Measurements from ENCODE around the gene UQCRC1.

The UQCRC1 gene

DNA sequence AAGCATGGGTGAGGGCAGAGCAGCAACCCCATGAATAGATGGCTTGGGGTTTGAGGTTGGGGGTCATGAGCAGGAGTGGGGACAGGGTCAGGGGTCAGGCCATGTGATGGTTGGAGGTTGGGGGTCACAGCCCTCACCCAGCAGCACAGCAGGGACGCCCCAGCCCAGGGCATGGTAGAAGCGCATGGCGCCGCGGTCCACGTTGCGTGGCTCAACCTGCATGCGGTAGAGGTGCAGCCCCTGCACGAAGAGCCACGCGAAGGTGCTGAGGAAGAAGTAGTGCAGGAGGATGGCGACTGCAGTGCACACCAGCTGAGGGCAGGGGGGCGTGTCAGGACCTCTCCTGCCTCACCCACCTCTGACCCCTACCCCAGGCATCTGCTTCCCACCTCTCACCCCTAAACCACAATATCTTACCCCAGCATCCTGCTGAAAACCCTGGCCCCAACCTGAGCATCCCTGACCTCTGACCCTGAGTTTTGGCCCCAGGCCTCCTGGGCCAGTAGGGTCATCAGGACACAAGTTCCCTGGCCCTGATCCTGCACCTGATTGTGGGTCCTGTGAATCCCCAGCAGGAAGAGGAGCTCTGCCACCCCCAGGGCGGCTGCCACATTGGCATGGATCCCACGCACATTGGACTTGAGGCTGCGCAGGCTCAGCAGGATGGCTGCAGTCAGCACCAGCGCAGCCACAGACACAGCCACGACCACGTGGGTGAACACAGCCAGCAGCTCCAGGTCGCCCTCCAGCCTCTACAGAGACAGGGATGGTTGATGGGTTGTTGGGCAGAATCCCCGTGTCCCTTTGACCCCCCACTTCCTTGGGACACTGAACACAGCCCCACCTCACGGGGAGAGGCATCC is 35.7 kb upstream of the UQCRC1 start:
- DNase-seq (ENCODE audit: insufficient read length) (no peak), FAIRE-seq (no peak)
- TF ChIP-seq POLR2AphosphoS5 (IDR thresholded peaks at IDR 0.05; ENCODE audit: low read depth, low read length) (no peak), POLR2A (IDR thresholded peaks at IDR 0.05; ENCODE audit: low read depth, low read length) (no peak), TAF1 (IDR thresholded peaks at IDR 0.05; ENCODE audit: borderline replicate concordance, low read depth, low read length) (no peak)

DNA sequence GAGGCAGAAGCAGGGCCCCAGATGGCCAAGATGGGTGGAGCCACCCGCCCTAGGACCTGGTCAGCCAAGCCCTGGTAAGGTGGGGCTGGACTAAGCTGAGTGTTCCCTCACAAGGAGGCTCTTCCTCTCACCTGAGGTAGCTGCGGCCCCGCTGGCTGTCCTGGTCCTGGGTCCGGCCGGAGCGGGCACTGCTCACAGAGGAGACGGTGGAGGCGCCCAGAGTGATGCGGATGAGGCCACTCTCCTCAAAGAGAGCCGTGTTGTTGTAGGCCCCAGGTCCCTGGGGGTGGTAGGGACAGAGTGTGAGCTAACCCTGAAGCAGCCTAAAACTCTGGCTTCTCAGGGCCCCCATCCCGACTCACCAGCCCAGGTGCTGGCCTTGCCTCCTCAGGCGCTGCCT is 33.2 kb upstream of the UQCRC1 start:
- no peak for DNase-seq (ENCODE audit: insufficient read length)
- no peak for TF ChIP-seq POLR2AphosphoS5 (IDR thresholded peaks at IDR 0.05; ENCODE audit: low read depth, low read length)
- no peak for TF ChIP-seq POLR2A (IDR thresholded peaks at IDR 0.05; ENCODE audit: low read depth, low read length)
- TF ChIP-seq TAF1 (IDR thresholded peaks at IDR 0.05; ENCODE audit: borderline replicate concordance, low read depth, low read length), result no peak
- no peak for FAIRE-seq

DNA sequence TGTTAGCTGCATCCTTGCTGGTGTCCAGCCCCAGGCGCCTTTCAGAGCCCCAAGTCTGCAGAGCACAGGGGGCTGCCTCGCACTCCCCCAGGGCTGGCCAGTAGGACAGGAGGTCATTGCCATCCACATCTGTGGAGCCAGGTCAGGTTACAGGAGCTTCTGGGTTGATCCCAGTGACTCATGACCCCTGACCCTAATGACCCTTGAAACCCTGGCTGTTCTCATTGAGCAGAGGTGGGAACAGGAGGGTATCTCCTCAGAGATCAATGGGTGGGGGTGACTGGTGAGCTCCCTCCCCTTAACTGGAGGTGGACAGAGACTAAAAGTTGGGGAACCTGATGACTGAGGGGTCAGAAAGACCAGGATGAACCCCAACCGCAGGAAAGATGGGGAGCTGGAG is 31.9 kb upstream of the UQCRC1 start:
- no peak for DNase-seq (ENCODE audit: insufficient read length)
- no peak for FAIRE-seq
- no peak for TF ChIP-seq TAF1 (IDR thresholded peaks at IDR 0.05; ENCODE audit: borderline replicate concordance, low read depth, low read length)
- TF ChIP-seq POLR2AphosphoS5 (IDR thresholded peaks at IDR 0.05; ENCODE audit: low read depth, low read length), result no peak
- TF ChIP-seq POLR2A (IDR thresholded peaks at IDR 0.05; ENCODE audit: low read depth, low read length), result no peak

DNA sequence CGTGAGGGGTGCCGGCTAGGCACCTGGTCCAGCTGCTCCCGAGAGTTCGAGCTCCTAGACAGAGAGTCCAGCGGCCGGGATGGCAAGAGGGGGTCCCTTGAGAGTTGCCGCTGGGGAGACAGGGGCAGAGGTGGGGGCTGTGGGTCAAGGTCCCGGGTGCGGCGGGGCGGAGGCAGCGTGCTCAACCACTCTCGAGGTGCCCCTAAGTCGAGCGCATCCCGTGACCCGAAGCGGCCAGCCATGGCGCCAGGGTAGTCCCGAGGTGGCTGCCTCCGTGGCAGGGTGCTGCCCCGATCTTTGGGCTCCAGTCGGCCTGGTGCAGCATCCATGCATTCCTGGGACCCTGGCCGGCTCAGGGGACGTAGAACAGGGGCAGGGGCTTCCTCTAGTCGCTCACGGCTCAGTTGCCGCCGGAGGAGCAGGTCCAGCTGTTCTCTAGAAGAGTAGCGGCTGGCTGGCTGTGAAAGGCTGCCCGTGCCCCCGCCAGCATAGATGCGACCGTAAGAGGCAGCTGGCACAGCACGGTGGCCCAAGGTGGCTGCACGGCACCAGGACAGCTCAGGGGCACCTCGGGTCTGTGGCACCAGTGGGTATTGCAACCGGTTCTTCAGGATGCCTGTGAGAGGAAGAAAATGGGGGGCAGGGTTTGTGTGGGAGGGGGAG is 30.6 kb upstream of the UQCRC1 start:
- TF ChIP-seq TAF1 (IDR thresholded peaks at IDR 0.05; ENCODE audit: borderline replicate concordance, low read depth, low read length) (no peak), POLR2A (IDR thresholded peaks at IDR 0.05; ENCODE audit: low read depth, low read length) (no peak), POLR2AphosphoS5 (IDR thresholded peaks at IDR 0.05; ENCODE audit: low read depth, low read length) (no peak)
- FAIRE-seq, result no peak
- DNase-seq (ENCODE audit: insufficient read length), result no peak

DNA sequence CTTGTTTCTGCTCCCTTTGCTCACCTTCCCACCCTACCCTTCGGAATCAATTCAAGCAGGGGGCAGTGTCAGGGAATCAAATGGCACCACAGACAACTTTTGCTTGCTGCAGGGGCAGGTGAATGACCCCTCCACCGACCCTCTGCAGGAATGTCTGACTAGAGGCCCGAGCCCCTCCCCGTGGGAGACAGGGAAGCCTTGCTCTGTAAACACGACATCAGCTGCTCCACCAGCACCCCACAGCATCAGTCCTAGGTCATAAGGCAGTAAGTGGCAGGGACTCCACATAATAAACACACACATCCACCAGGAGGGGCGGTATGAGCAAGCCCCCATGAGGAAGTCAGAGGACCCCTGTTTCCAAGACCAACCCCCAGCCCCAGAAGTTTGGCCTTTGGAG is 27.9 kb upstream of the UQCRC1 start:
- TF ChIP-seq POLR2AphosphoS5 (IDR thresholded peaks at IDR 0.05; ENCODE audit: low read depth, low read length) (no peak), POLR2A (IDR thresholded peaks at IDR 0.05; ENCODE audit: low read depth, low read length) (no peak), TAF1 (IDR thresholded peaks at IDR 0.05; ENCODE audit: borderline replicate concordance, low read depth, low read length) (no peak)
- no peak for FAIRE-seq
- no peak for DNase-seq (ENCODE audit: insufficient read length)

DNA sequence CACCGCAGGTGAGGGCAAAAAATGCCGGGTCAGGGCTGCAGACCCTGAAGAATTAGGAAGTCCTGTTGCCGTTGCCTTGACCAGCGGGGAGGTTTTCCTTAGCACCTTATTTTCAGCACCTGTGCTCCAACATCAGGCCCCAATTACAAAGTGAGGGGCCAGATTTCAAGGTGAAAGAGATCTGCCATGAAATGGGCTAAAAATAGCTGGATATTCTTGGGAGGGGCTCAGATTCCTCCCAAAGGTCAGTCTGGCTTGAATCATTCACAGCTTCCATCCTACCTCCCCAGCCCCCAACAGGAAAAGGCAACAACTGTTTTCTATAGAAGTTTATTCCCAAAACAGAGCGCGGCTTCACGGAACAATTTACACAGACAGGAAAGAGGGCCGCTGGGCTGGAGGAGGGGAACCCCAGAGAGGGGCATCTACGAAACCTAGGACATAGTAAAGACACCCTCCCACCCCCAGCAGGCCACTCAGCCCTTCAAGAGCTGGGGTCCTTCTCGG is 26.8 kb upstream of the UQCRC1 start:
- no peak for DNase-seq (ENCODE audit: insufficient read length)
- peak; percentile 30 for FAIRE-seq
- TF ChIP-seq TAF1 (IDR thresholded peaks at IDR 0.05; ENCODE audit: borderline replicate concordance, low read depth, low read length), result no peak
- no peak for TF ChIP-seq POLR2AphosphoS5 (IDR thresholded peaks at IDR 0.05; ENCODE audit: low read depth, low read length)
- no peak for TF ChIP-seq POLR2A (IDR thresholded peaks at IDR 0.05; ENCODE audit: low read depth, low read length)

DNA sequence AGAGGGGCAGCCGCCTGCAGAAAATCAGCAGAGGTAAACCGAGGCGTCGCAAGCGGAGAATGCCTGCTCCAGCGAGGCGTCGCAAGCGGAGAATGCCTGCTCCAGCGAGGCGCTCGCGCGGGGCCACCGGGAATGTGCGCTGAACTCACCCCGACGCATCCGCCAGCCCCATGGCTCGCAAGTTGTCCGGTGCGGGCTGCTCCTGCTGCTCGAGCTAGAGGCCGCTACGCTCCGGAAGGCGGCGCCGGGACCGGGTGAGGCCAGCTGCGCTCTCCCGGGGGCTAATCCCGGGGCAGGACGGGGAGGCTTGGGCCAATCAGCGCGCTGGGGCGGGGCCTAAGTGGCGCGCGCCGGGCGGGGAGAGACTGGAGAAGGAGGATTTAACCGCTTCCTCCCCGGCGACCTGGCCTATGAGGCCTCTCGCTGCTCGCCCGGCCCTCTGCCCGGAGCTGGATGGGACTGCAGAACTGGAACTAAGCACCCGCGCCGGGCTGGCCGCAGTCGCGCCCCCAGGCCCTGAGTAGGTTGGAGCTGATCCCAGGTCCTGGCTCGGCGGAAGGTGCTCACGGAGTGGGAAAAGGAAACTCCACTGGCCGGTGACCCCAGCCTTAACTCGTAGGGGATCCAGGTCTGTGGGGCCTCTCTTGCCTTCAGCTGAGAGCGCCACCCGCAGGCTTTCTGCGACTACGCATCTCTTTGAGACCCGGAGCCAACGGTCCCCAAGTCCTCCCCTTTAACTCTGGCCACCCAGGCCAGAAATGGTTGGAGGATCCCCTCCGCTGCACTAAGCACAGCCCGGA is 26.0 kb upstream of the UQCRC1 start, which contains the start of gene SLC26A6:
Gene SLC26A6 (minus strand): TSS at position 240 of the 800 bp plus-strand sequence. CDS start 68 bp downstream, at position 172.
- FAIRE-seq (peak; percentile 99), DNase-seq (ENCODE audit: insufficient read length) (peak; percentile 100)
- TF ChIP-seq TAF1 (IDR thresholded peaks at IDR 0.05; ENCODE audit: borderline replicate concordance, low read depth, low read length) (no peak), POLR2AphosphoS5 (IDR thresholded peaks at IDR 0.05; ENCODE audit: low read depth, low read length) (0 out of 2 replicates have a peak, but pooled peaks have one; percentile 30), POLR2A (IDR thresholded peaks at IDR 0.05; ENCODE audit: low read depth, low read length) (peak; percentile 34; the same call in 1 of the 2 replicates)

DNA sequence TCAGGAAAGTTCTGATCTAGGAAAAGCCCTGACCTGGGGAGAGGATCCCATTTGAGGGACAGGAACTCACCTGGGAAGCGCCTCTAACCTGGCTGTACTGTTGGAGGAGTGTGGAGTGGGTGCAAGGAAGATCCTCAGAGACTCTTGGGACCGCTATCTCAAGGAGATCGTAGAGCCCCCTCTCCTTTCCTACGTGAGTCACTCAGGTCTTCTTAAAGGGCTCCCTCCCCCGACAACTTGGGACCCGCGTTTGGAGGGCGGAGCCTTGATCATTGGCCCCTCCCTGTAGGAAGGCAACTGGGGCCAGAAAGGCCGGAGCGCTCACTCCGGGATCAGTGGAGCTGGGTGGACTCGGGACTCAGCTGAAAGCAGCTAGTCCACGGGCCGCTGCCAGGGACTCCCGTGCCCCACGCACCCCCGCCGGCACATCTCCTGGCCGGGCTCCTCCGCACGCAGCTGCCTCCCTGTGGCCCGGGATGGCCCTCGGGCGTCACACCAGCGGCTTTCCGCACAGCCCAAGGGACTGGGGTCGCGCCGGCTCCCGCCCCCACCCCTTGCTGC is 25.3 kb upstream of the UQCRC1 start:
- FAIRE-seq (peak; percentile 9), DNase-seq (ENCODE audit: insufficient read length) (peak; percentile 77)
- TF ChIP-seq POLR2AphosphoS5 (IDR thresholded peaks at IDR 0.05; ENCODE audit: low read depth, low read length) (no peak), TAF1 (IDR thresholded peaks at IDR 0.05; ENCODE audit: borderline replicate concordance, low read depth, low read length) (no peak), POLR2A (IDR thresholded peaks at IDR 0.05; ENCODE audit: low read depth, low read length) (no peak)

DNA sequence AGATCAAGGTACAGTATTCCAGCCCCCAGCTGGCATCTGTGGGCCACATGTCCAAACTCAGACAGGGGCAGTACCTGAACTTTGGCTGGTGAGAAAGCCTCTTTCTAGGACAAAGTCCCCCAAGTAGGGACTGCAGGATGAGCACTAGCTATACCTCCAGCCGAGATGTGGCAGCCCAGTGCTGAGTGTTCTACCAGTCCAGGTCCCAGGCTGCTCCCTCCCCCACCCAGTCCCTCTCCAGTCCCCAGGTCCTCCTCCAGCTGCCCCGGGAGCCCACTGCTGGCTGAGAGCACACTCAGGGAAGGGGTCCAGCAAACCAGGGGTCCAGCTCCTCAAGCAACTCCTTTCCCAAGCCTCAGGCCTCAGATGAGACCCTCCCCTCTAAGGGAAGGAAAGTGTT is 24.3 kb upstream of the UQCRC1 start:
- no peak for DNase-seq (ENCODE audit: insufficient read length)
- TF ChIP-seq POLR2AphosphoS5 (IDR thresholded peaks at IDR 0.05; ENCODE audit: low read depth, low read length) (no peak), TAF1 (IDR thresholded peaks at IDR 0.05; ENCODE audit: borderline replicate concordance, low read depth, low read length) (no peak), POLR2A (IDR thresholded peaks at IDR 0.05; ENCODE audit: low read depth, low read length) (no peak)
- no peak for FAIRE-seq

DNA sequence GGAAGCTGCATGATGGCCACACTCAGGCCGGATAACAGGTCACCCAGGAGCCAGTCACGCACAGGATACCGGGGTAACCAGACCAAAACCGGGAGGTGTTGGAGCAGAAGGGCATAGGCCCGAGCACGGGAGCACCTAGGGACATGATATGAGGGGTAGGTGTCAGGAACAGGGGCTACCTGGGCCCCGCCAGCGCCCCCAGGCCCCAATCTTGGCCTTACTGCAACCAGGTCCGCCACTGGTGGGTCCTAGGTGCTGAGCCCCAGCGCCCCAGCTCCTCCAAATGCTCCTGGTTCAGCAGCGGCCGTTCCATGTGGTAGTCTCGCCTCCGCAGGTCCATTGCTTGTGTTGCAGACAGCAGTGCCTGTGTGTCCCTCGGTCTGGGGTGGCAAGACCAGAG is 23.8 kb upstream of the UQCRC1 start:
- no peak for FAIRE-seq
- TF ChIP-seq TAF1 (IDR thresholded peaks at IDR 0.05; ENCODE audit: borderline replicate concordance, low read depth, low read length) (no peak), POLR2A (IDR thresholded peaks at IDR 0.05; ENCODE audit: low read depth, low read length) (no peak), POLR2AphosphoS5 (IDR thresholded peaks at IDR 0.05; ENCODE audit: low read depth, low read length) (no peak)
- DNase-seq (ENCODE audit: insufficient read length), result no peak
